HCT116 (cell line): ENCODE measurements around the gene DOCK10. TPM values are rescaled to one million over a fixed set of nuclear protein-coding genes. Genes with fewer than 3 reads are reported as not detected.

Experiments used
- ATAC-seq: fragments of 200-7000 bp; cut with Tn5 transposase; 2 replicates; pipeline ENCODE4 v1.9.1; 2020; ENCODE audit warnings: mild to moderate bottlenecking, moderate library complexity
- BruUV-seq: library from RNA; stranded (reverse); fragments of 400-500 nt; replicated peaks from 2 replicates; lab custom pipeline; 2021; lab: Mats Ljungman, UMichigan
- CTCF ChIA-PET: fragments of 300-600 bp; sonication (Branson Sonifier 250); formaldehyde crosslinking; loops from one replicate; lab custom pipeline; 2021; ENCODE audit warnings: antibody characterized with exemption; lab: Charles Lee
- POLR2A ChIA-PET: fragments of 300-600, 350-600 bp; sonication (Branson Sonifier 250); formaldehyde crosslinking; loops from one replicate; lab custom pipeline; 2021; ENCODE audit warnings: antibody characterized with exemption; lab: Charles Lee
- RAD21 ChIA-PET, 2 experiments: fragments of 300-600 bp; sonication (Branson Sonifier 250); formaldehyde crosslinking; loops; one replicate each; lab custom pipeline; 2023; ENCODE audit warnings: low total read pairs in 2 of 2; ENCODE audit not compliant: uncharacterized antibody in 2 of 2, unreplicated experiment in 2 of 2, low non-redundant PET in 1 of 2; lab: Charles Lee
- DNase-seq: peaks from one replicate; pipeline ENCODE4 v3.0.0-alpha.2; 2010; ENCODE audit warnings: low read depth, low spot score
- H2AFZ ChIP-seq: fragments of 200-600 bp; shearing (Covaris generic), sonication (generic); 2 replicates; pipeline ENCODE4 v1.6.1; 2017; ENCODE audit warnings: low read depth, mixed run types, mixed read lengths, antibody characterized with exemption, low read length; ENCODE audit not compliant: poor library complexity, severe bottlenecking
- H3K27ac ChIP-seq: 2 replicates; pipeline ENCODE4 v1.5.1; 2012; ENCODE audit warnings: low read depth, low read length
- H3K27me3 ChIP-seq: fragments of 200-600 bp; sonication (generic); 2 replicates; pipeline ENCODE4 v1.6.1; 2016; ENCODE audit warnings: mixed run types, low read length, mixed read lengths; ENCODE audit not compliant: insufficient read depth
- H3K36me3 ChIP-seq, 2 experiments: fragments of 200-500 bp in 1 of 2; fragments of 200-600 bp in 1 of 2; sonication (Bioruptor generic) in 1 of 2; sonication (generic) in 1 of 2; 2 replicates each; pipeline versions ENCODE4 v1.5.1 to v1.6.1; 2014 to 2016; ENCODE audit warnings: low read length in 2 of 2, inconsistent platforms in 1 of 2, mixed read lengths in 1 of 2, mixed run types in 1 of 2; ENCODE audit not compliant: insufficient read depth in 2 of 2, control insufficient read depth in 1 of 2
- H3K4me1 ChIP-seq, 2 experiments: fragments of 200-600 bp in 1 of 2; sonication (generic) in 1 of 2; 2 replicates each; pipeline versions ENCODE4 v1.5.1 to v1.6.1; 2012 to 2017; ENCODE audit warnings: low read length in 2 of 2, inconsistent platforms in 1 of 2, mild to moderate bottlenecking in 1 of 2, mixed read lengths in 1 of 2, mixed run types in 1 of 2, moderate library complexity in 1 of 2; ENCODE audit not compliant: insufficient read depth in 2 of 2, control insufficient read depth in 1 of 2
- H3K4me2 ChIP-seq: fragments of 200-600 bp; sonication (generic); 2 replicates; pipeline ENCODE4 v1.6.1; 2017; ENCODE audit warnings: mixed run types, low read length, mixed read lengths
- H3K4me3 ChIP-seq, 2 experiments: fragments of 200-600 bp in 1 of 2; sonication (generic) in 1 of 2; replicated peaks in 1 of 2; 2 replicates each; pipeline ENCODE4 v1.5.1; 2011 to 2016; ENCODE audit warnings: low read length in 2 of 2, control low read depth in 1 of 2, low read depth in 1 of 2, mild to moderate bottlenecking in 1 of 2, mixed read lengths in 1 of 2, mixed run types in 1 of 2
- H3K79me2 ChIP-seq: fragments of 200-600 bp; sonication (generic); 2 replicates; pipeline ENCODE4 v1.6.1; 2017; ENCODE audit warnings: mild to moderate bottlenecking, mixed run types, low read length, moderate library complexity, mixed read lengths; ENCODE audit not compliant: insufficient read depth
- H3K9ac ChIP-seq: fragments of 200-600 bp; sonication (generic); 2 replicates; pipeline ENCODE4 v1.6.1; 2016; ENCODE audit warnings: low read length, mixed read lengths
- H3K9me2 ChIP-seq: fragments of 200-600 bp; sonication (generic), shearing (Covaris generic); 2 replicates; pipeline ENCODE4 v1.6.1; 2017; ENCODE audit warnings: mixed run types, mild to moderate bottlenecking, moderate library complexity; ENCODE audit not compliant: insufficient read depth
- H3K9me3 ChIP-seq, 2 experiments: fragments of 200-500 bp in 1 of 2; fragments of 200-600 bp in 1 of 2; sonication (Bioruptor generic) in 1 of 2; sonication (generic) in 1 of 2; 2 replicates each; pipeline ENCODE4 v1.6.1; 2014 to 2017; ENCODE audit warnings: low read length in 2 of 2, mixed read lengths in 2 of 2, inconsistent platforms in 1 of 2, low read depth in 1 of 2, mild to moderate bottlenecking in 1 of 2, mixed run types in 1 of 2, moderate library complexity in 1 of 2; ENCODE audit not compliant: control insufficient read depth in 1 of 2, insufficient read depth in 1 of 2
- H4K20me1 ChIP-seq: fragments of 200-600 bp; sonication (generic), shearing (Covaris generic); 2 replicates; pipeline ENCODE4 v1.6.1; 2017; ENCODE audit warnings: mixed run types, mild to moderate bottlenecking, moderate library complexity; ENCODE audit not compliant: insufficient read depth
- CEBPB ChIP-seq: IDR thresholded peaks from 2 replicates; pipeline ENCODE4 v1.6.1; 2012; ENCODE audit warnings: low read depth
- EGR1 ChIP-seq: IDR thresholded peaks from 2 replicates; pipeline ENCODE4 v1.6.1; 2012; ENCODE audit warnings: low read depth
- EZH2phosphoT487 ChIP-seq: fragments of 200-600 bp; IDR thresholded peaks from 2 replicates; pipeline ENCODE4 v1.6.1; 2018; ENCODE audit warnings: antibody characterized with exemption, borderline replicate concordance
- FOSL1 ChIP-seq: IDR thresholded peaks from 2 replicates; pipeline ENCODE4 v1.6.1; 2012; ENCODE audit warnings: low read depth
- POLR2AphosphoS5 ChIP-seq: IDR thresholded peaks from 2 replicates; pipeline ENCODE4 v1.6.1; 2011; ENCODE audit warnings: mild to moderate bottlenecking, low read depth, low read length, moderate library complexity
- RAD21 ChIP-seq: IDR thresholded peaks from 2 replicates; pipeline ENCODE4 v1.6.1; 2012; ENCODE audit warnings: low read depth, mild to moderate bottlenecking
- REST ChIP-seq: IDR thresholded peaks from 2 replicates; pipeline ENCODE4 v1.6.1; 2012; ENCODE audit warnings: low read depth
- SIN3A ChIP-seq: IDR thresholded peaks from 2 replicates; pipeline ENCODE4 v1.6.1; 2012; ENCODE audit warnings: low read depth
- SP1 ChIP-seq: IDR thresholded peaks from 2 replicates; pipeline ENCODE4 v1.6.1; 2012; ENCODE audit warnings: low read depth
- SRF ChIP-seq: IDR thresholded peaks from 2 replicates; pipeline ENCODE4 v1.6.1; 2012; ENCODE audit warnings: low read depth
- YY1 ChIP-seq: IDR thresholded peaks from 2 replicates; pipeline ENCODE4 v1.6.1; 2011; ENCODE audit warnings: low read length, low read depth, moderate library complexity, mild to moderate bottlenecking; ENCODE audit not compliant: insufficient replicate concordance; ENCODE audit errors: extremely low read depth
- ZNF274 ChIP-seq: fragments of 200-500 bp; sonication (Bioruptor generic); IDR thresholded peaks from 2 replicates; pipeline ENCODE4 v1.6.1; 2014; ENCODE audit warnings: mild to moderate bottlenecking, low read depth, low read length, inconsistent platforms
- intact Hi-C: fragments of 100-400 bp; cut with micrococcal nuclease; formaldehyde crosslinking; loops from 2 replicates; pipeline ENCODE4 v1.10.0; 2022
- total RNA-seq: library from RNA; stranded (reverse); gene quantifications from one replicate; pipeline ENCODE4 v1.2.1, GENCODE V29; 2021; ENCODE audit not compliant: unreplicated experiment
- TF ChIP-seq, protein P1 (sequence below): IDR thresholded peaks from 2 replicates; pipeline ENCODE4 v1.6.1; 2012
- TF ChIP-seq, protein P2 (sequence below): IDR thresholded peaks from 2 replicates; pipeline ENCODE4 v1.6.1; 2011; ENCODE audit warnings: mild to moderate bottlenecking, low read length, moderate library complexity; ENCODE audit not compliant: insufficient replicate concordance; ENCODE audit errors: extremely low read depth

The DOCK10 gene
- total RNA-seq, 1 experiment from 2014 or later: 0.54 TPM

- POLR2A ChIA-PET: no interaction called here
- no peak for TF ChIP-seq YY1
- no peak for TF ChIP-seq EZH2phosphoT487
- no peak for TF ChIP-seq ZNF274
- TF ChIP-seq, all 23 proteins: peak for 0
- Histone ChIP-seq H3K36me3 (no peaks in the 10 kb centered on the region), H3K4me3 (no peak overlapping the region), H3K4me2 (no peak overlapping the region), H3K9me3 (no peaks in the 10 kb centered on the region), H3K27ac (no peak overlapping the region), H3K4me1 (no peaks in the 10 kb centered on the region), H3K27me3 (no peaks in the 10 kb centered on the region), H3K9me2 (no peaks in the 10 kb centered on the region), H2AFZ (no peak overlapping the region), H3K9ac (no peak overlapping the region), H4K20me1 (no peaks in the 10 kb centered on the region), H3K79me2 (no peaks in the 10 kb centered on the region)
- CTCF ChIA-PET: no interaction called here
- BruUV-seq: no TSS peak
- ATAC-seq (no peak), DNase-seq (no peak)
- RAD21 ChIA-PET: no interaction called here
- intact Hi-C loops: no loop called here
Observed at GRCh38 chr2:224908818-224909217, 133.4 kb downstream of the DOCK10 start.

GRCh38 chr2:224904381-224904780 lies 137.9 kb downstream of the DOCK10 start:
- no peaks in the 10 kb centered on the region for H4K20me1 ChIP-seq
- no peak overlapping the region for H3K4me3 ChIP-seq
- ChIA-PET CTCF (no interaction called here), RAD21 (no interaction called here), POLR2A (no interaction called here)
- no peaks in the 10 kb centered on the region for H3K36me3 ChIP-seq
- BruUV-seq: no TSS peak
- H3K27ac ChIP-seq: no peak overlapping the region
- H3K9ac ChIP-seq: no peak overlapping the region
- H3K9me3 ChIP-seq: no peaks in the 10 kb centered on the region
- H3K4me1 ChIP-seq: no peaks in the 10 kb centered on the region
- no peak for DNase-seq
- no peaks in the 10 kb centered on the region for H3K9me2 ChIP-seq
- intact Hi-C loops: no loop called here
- no peaks in the 10 kb centered on the region for H3K27me3 ChIP-seq
- ATAC-seq: no peak
- no peak overlapping the region for H3K4me2 ChIP-seq
- H3K79me2 ChIP-seq: no peaks in the 10 kb centered on the region
- no peak overlapping the region for H2AFZ ChIP-seq
- no peak for TF ChIP-seq POLR2AphosphoS5
- TF ChIP-seq, protein P1, sequence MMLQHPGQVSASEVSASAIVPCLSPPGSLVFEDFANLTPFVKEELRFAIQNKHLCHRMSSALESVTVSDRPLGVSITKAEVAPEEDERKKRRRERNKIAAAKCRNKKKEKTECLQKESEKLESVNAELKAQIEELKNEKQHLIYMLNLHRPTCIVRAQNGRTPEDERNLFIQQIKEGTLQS: no peak
- no peak for TF ChIP-seq SP1
- no peak for TF ChIP-seq ZNF274
- TF ChIP-seq, protein P2, sequence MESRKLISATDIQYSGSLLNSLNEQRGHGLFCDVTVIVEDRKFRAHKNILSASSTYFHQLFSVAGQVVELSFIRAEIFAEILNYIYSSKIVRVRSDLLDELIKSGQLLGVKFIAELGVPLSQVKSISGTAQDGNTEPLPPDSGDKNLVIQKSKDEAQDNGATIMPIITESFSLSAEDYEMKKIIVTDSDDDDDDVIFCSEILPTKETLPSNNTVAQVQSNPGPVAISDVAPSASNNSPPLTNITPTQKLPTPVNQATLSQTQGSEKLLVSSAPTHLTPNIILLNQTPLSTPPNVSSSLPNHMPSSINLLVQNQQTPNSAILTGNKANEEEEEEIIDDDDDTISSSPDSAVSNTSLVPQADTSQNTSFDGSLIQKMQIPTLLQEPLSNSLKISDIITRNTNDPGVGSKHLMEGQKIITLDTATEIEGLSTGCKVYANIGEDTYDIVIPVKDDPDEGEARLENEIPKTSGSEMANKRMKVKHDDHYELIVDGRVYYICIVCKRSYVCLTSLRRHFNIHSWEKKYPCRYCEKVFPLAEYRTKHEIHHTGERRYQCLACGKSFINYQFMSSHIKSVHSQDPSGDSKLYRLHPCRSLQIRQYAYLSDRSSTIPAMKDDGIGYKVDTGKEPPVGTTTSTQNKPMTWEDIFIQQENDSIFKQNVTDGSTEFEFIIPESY: no peak
- no peak for TF ChIP-seq RAD21
- TF ChIP-seq REST: no peak
- no peak for TF ChIP-seq FOSL1
- TF ChIP-seq EGR1: no peak
- TF ChIP-seq SRF: no peak
- no peak for TF ChIP-seq CEBPB
- no peak for TF ChIP-seq SIN3A
